ENCODE results near the gene ADAM11. TPM values are rescaled to one million over a fixed set of nuclear protein-coding genes. Genes with fewer than 3 reads are reported as not detected.

The ADAM11 gene
- total RNA-seq, 2 donors from 2014 or later = 6.8 to 19.9 TPM

DNA sequence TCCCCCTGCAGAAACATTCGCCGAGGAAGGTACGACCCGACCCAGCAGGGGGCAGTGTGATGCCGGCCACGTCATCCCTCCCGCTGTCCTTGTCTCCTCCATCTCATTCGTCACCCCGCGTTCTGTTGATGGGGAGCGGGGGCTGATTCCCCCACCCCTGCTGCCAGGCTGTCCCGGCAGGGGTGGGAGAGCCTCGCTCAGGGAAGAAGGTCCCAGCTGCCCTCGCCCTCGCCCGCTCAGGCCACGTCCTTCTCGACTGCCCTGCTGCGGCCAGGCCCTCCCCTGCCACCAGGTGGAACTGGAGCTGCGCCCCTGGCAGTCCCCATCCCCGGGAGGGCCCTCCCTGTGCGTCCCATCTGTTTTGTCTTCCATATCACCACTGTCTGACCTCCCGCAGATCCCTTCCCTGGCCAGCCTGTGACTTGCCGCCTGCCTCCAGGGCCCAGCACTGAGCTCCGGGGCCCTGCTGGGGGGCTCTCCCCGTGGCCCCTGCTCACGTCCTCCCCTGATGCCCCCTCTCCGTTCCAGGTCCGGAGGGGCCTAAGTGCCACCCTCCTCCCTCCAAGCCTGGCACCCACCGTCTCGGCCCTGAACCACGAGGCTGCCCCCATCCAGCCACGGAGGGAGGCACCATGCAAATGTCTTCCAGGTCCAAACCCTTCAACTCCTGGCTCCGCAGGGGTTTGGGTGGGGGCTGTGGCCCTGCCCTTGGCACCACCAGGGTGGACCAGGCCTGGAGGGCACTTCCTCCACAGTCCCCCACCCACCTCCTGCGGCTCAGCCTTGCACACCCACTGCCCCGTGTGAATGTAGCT lies 20.6 kb downstream of the ADAM11 start:
- H3K27me3 ChIP-seq = no peaks in the 10 kb centered on the region
- TF ChIP-seq, protein P1, sequence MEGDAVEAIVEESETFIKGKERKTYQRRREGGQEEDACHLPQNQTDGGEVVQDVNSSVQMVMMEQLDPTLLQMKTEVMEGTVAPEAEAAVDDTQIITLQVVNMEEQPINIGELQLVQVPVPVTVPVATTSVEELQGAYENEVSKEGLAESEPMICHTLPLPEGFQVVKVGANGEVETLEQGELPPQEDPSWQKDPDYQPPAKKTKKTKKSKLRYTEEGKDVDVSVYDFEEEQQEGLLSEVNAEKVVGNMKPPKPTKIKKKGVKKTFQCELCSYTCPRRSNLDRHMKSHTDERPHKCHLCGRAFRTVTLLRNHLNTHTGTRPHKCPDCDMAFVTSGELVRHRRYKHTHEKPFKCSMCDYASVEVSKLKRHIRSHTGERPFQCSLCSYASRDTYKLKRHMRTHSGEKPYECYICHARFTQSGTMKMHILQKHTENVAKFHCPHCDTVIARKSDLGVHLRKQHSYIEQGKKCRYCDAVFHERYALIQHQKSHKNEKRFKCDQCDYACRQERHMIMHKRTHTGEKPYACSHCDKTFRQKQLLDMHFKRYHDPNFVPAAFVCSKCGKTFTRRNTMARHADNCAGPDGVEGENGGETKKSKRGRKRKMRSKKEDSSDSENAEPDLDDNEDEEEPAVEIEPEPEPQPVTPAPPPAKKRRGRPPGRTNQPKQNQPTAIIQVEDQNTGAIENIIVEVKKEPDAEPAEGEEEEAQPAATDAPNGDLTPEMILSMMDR (IDR thresholded peaks at IDR 0.05) = peak; percentile 74 to 94
- H3K4me3 ChIP-seq = peak overlapping the region in 1 of 2 donors; percentile 45
- H3K4me1 ChIP-seq = peaks cover 0 to 62% of the 10 kb centered on the region in 2 donors
- peak overlapping the region; percentile 84 to 85 for H3K27ac ChIP-seq
- H3K9me3 ChIP-seq = no peaks in the 10 kb centered on the region
- peak; percentile 84 for DNase-seq (ENCODE audit: low spot score)
- no peaks in the 10 kb centered on the region for H3K36me3 ChIP-seq

GRCh38 chr17:44780161-44780560 lies 21.4 kb downstream of the ADAM11 start:
- Histone ChIP-seq H3K4me3 (no peak overlapping the region), H3K36me3 (no peaks in the 10 kb centered on the region), H3K27me3 (no peaks in the 10 kb centered on the region), H3K9me3 (no peaks in the 10 kb centered on the region), H3K27ac (peak overlapping the region; percentile 84 to 85), H3K4me1 (peaks cover 0 to 58% of the 10 kb centered on the region in 2 donors)
- no peak for DNase-seq (ENCODE audit: low spot score)
- TF ChIP-seq, protein P1 (IDR thresholded peaks at IDR 0.05) = no peak

DNA sequence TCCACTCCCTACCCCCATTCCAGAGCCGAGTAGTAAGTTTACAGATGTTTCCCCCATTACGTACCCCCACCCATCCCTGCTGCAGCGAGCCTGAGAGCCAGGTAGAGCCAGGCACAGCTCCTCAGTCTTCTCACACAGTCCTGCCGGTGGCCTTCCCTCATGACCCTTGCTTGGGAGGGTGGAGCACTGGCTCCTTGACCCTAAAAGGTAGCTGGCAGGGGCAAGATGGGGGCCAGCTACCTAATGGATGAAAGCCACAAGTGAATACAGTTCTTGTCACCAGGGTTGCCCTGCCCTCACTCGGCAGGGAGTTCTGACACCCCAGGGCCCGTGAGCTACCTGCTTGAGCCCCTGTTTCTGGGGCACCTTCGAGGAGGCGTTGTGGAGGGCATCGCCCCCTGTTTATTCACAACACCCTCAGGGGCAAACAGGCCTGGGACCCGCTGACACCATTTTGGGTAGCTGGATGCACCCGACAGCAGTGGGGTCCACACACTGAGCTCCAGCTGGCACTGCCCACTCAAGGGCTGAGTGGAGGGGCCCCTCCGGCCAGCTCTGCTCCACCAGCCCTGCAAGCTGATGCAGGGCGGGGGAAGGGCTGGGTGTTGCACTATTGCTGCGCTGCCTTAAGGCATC lies 22.2 kb downstream of the ADAM11 start:
- Histone ChIP-seq H3K4me1 (peaks cover 0 to 56% of the 10 kb centered on the region in 2 donors), H3K27ac (peak overlapping the region; percentile 84 to 85), H3K4me3 (no peak overlapping the region), H3K9me3 (no peaks in the 10 kb centered on the region), H3K36me3 (no peaks in the 10 kb centered on the region), H3K27me3 (no peaks in the 10 kb centered on the region)
- DNase-seq (ENCODE audit: low spot score) = no peak
- TF ChIP-seq, protein P1 (IDR thresholded peaks at IDR 0.05) = no peak

DNA sequence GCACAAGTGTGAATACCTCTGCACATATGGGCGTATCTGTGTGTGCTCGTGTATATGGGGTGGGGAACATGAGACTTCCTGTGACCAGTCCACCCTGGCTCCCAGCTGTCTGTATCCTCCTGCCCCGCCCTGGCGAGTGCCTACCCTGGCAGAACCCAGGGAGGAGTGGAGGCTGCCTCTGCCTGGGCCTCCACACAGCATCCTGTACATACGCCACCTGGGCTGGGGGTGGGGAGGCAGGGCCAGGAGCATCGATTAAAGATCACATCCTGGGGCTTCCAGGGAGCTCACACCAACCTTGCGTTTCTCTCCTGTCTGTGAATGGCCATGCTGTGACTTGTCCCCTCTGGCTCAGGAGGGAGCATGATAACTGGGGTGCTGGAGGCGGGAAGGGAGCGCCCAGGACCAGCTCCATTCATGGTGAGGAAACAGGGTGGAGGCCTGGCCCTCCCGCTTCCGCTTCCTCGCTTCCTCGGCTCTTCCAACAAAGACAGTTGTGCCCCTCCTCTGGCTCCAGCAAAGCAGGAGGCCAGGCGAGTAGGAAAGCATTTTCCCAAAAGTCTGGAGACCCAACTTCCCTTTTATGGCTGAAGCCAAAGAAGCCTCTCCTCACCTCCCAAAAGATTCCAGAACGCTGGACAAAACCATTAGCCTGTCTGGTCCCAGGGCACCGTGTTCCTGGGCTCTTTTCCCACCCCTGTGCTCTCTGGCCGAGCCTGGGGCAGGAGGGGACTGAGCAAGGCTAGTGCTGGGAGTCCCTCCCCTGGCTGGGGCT lies 22.9 kb downstream of the ADAM11 start:
- Histone ChIP-seq H3K36me3 (no peaks in the 10 kb centered on the region), H3K27ac (peak overlapping the region; percentile 84 to 85), H3K27me3 (no peaks in the 10 kb centered on the region), H3K4me1 (peaks cover 0 to 60% of the 10 kb centered on the region in 2 donors), H3K4me3 (peak overlapping the region in 1 of 2 donors; percentile 21), H3K9me3 (no peaks in the 10 kb centered on the region)
- TF ChIP-seq, protein P1 (IDR thresholded peaks at IDR 0.05) = no peak
- DNase-seq (ENCODE audit: low spot score) = no peak

DNA sequence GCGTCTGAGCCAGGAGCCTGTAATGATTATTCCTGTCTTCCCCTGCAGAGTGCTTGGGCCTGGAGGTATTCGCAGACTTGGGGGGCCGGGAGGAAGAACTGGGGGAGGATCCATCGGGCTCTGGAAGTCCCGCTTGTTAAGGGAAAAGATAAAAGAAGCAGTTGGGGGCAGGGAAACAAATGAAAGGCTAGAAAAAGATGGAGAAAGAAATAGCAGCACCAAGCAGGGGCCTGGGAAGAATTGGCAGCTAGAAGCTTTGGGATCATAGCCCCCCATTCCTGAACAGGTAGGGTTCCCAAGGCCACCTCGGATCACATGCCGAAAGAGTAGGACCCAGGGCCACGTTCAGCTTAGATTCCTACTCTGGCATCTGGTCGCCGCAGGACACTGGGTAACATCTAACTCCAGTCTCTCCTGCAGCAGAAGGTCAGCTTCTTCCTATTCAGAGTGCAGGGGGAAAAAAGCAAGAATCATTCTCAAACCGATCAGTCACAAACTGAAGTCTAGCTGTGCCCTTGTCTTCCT lies 23.6 kb downstream of the ADAM11 start:
- Histone ChIP-seq H3K9me3 (no peaks in the 10 kb centered on the region), H3K27me3 (no peaks in the 10 kb centered on the region), H3K4me1 (peaks cover 0 to 66% of the 10 kb centered on the region in 2 donors), H3K4me3 (peak overlapping the region in 1 of 2 donors; percentile 21), H3K27ac (peak overlapping the region; percentile 84 to 85), H3K36me3 (no peaks in the 10 kb centered on the region)
- no peak for DNase-seq (ENCODE audit: low spot score)
- TF ChIP-seq, protein P1 (IDR thresholded peaks at IDR 0.05) = no peak

Data from right atrium auricular region (tissue), 2 donors.